Sciatic nerve (tissue), 2 donors: ENCODE measurements around the gene FAM98A. TPM values are rescaled to one million over a fixed set of nuclear protein-coding genes. Genes with fewer than 3 reads are reported as not detected.

ENCODE experiments used
- ATAC-seq: fragments of 200-7000 bp; cut with Tn5 transposase; one replicate; pipeline ENCODE4 v1.9.1; 2020; ENCODE audit warnings: mild to moderate bottlenecking, moderate library complexity
- DNase-seq: peaks from one replicate; pipeline ENCODE4 v3.0.0-alpha.2; 2020; ENCODE audit warnings: low spot score
- intact Hi-C: fragments of 100-400 bp; cut with DNase I; formaldehyde crosslinking; loops from one replicate; pipeline ENCODE4 v1.14.2; 2022
- total RNA-seq: library from RNA; stranded (reverse); fragmentation: NEBNext Ultra II Directional; extraction: Animal tissue kit (Norgen Biotek cat#: 25700); gene quantifications from one replicate; pipeline ENCODE4 v1.2.1, GENCODE V29; 2021
- donor health status: DM: no; HTN: no; CAD: no.
- donor health status: DM: no; HTN: no; CAD: no.

Gene FAM98A
- 48.1 TPM for total RNA-seq

GRCh38 chr2:33599175-33599942 is at the start of gene FAM98A:
TSS of gene FAM98A (minus strand) at chr2:33599299. CDS start at chr2:33599221, 78 bp downstream.
- peak; percentile 99 for ATAC-seq
- peak; percentile 99 for DNase-seq
- intact Hi-C loops = no loop called here

- intact Hi-C loops = no loop called here
- ATAC-seq (no peak), DNase-seq (no peak)
Observed at GRCh38 chr2:33645861-33646260, 46.8 kb upstream of the FAM98A start.

GRCh38 chr2:33644215-33644614 is 45.1 kb upstream of the FAM98A start:
- ATAC-seq (no peak), DNase-seq (no peak)
- intact Hi-C loops = no loop called here

DNA sequence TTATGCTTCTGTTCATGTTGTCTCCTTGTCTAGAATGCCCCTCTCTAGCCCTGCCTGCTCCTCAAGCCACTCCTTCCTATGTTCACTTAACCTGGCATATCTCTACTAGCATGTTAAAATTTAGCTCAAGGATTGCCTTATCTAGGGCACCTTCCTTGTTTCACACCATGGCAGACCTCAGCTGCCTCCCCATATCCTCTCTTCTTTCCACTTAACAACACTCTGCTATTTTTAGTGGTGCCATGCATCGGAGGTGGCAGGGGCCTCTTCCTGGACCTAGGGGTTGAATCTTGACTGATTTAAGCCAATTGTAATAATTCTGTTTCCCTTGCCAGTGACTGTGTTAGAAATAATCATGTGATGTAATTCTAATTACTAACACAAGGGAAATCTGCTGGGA is 36.9 kb upstream of the FAM98A start:
- DNase-seq (no peak), ATAC-seq (no peak)
- intact Hi-C loops = no loop called here

GRCh38 chr2:33634261-33634910 is 35.3 kb upstream of the FAM98A start:
- no peak for ATAC-seq
- intact Hi-C loops = no loop called here

GRCh38 chr2:33633315-33633714 is 34.2 kb upstream of the FAM98A start:
- no peak for ATAC-seq
- intact Hi-C loops = no loop called here
- no peak for DNase-seq

More at GRCh38 chr2:33634261-33634910, 35.3 kb upstream of the FAM98A start:
- DNase-seq = no peak

GRCh38 chr2:33632831-33633230 is 33.7 kb upstream of the FAM98A start:
- intact Hi-C loops = no loop called here
- DNase-seq = no peak
- no peak for ATAC-seq

DNA sequence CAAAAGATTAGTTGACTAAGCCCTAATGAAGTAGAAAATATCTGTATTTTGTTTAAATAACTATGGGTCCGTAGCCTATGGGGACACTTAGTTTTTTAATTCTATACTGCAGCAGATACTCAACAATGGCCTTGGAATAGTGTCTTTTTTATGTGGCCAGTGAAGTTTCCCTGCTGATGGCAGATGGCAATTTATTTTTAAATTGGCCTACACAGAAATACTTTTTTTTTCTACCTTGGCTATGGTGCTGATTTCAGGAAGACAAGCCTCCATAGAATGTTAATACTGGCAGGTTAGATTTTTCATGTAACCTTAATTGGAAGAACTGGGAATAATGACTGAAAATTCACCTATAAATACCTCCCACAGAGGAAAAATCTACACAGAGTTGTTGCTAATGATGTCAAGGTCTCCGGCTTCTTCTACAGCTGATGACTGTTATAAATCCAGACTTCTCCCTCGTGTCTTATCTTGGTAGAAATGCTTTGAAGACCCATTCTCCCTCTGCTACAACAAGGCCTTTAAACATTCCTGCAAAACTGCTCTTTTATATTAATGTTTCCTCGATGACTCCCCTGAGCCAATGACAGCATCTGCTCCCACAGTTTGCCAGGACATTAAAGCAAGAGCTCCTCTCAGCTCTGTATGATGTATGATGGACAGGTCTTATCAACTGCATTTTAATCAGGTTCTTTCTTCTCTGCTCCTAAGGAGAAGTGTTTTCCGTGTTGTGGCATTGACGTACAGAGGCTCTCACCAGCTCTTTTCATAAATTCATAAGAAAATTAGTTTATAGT is 29.1 kb upstream of the FAM98A start:
- no peak for DNase-seq
- intact Hi-C loops = no loop called here
- ATAC-seq = no peak

GRCh38 chr2:33619028-33619427 is 19.9 kb upstream of the FAM98A start:
- ATAC-seq (no peak), DNase-seq (no peak)
- intact Hi-C loops = no loop called here

- no peak for DNase-seq
- intact Hi-C loops = no loop called here
- ATAC-seq = no peak
Observed at GRCh38 chr2:33617989-33618388, 18.9 kb upstream of the FAM98A start.

- ATAC-seq (no peak), DNase-seq (no peak)
- intact Hi-C loops = no loop called here
Observed at GRCh38 chr2:33617401-33617800, 18.3 kb upstream of the FAM98A start.

- no peak for ATAC-seq
- intact Hi-C loops = no loop called here
- no peak for DNase-seq
Observed at GRCh38 chr2:33616873-33617272, 17.8 kb upstream of the FAM98A start.

GRCh38 chr2:33614190-33614589 is 15.1 kb upstream of the FAM98A start:
- DNase-seq (no peak), ATAC-seq (no peak)
- intact Hi-C loops = no loop called here

DNA sequence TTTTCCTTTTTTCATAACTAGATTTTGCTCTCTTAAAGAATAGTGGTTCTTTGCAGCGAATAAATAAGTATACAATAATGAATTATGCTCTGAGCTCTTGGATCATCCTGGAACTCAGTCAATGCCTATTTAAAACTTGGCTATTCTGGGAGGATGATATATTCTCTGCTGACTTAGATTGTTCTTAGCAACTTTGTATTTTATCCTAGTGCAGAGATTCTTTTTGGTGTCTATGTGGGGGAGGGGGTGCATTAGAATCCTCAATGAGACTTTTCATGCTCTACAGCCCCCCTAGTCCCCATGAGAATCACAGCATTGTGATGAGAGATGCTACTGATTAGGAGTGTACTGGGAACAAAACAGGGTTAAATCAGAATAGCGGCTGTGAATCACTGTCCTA is 8.8 kb upstream of the FAM98A start:
- intact Hi-C loops = no loop called here
- no peak for ATAC-seq
- DNase-seq = no peak

- intact Hi-C loops = no loop called here
- DNase-seq = no peak
- ATAC-seq = no peak
Observed at GRCh38 chr2:33607251-33607721, 8.2 kb upstream of the FAM98A start.

DNA sequence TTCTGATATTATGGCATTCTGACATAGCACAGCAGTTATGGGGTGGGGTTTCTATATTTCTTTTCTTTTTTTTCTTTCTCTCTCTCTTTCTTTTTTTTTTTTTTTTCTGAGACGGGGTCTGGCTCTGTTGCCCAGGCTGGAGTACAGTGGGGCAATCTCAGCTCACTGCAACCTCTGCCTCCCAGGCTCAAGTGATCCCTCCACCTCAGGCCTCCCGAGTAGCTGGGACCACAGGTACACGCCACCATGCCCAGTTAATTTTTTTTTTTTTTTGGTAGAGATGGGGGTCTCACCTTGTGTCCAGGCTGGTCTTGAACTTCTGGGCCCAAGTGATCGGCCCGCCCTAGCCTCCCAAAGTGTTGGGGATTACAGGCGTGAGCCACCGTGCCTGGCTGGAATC is 7.5 kb upstream of the FAM98A start:
- ATAC-seq (no peak), DNase-seq (no peak)
- intact Hi-C loops = no loop called here

- ATAC-seq = no peak
- intact Hi-C loops = no loop called here
- no peak for DNase-seq
Observed at GRCh38 chr2:33606100-33606499, 7.0 kb upstream of the FAM98A start.

DNA sequence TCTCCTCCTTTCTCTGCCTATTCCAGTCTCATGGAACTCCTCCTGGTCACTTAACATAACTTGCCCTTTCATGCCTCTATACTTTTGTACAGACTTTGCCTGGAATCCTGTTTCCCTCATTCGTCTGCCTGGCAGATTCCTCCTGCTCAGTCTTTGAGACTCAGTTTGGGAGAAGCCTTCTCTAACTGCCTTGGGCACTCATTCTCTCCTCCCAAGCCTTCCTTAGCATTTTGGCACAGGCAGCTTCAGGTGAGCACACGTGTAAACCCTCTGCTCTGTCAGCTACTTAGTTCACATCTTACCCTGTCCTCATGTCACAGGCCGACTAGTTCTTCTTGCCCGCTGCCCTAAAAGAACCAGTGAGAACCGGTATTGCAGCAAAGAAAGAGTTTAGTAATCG is 6.0 kb upstream of the FAM98A start:
- DNase-seq (no peak), ATAC-seq (no peak)
- intact Hi-C loops = no loop called here

DNA sequence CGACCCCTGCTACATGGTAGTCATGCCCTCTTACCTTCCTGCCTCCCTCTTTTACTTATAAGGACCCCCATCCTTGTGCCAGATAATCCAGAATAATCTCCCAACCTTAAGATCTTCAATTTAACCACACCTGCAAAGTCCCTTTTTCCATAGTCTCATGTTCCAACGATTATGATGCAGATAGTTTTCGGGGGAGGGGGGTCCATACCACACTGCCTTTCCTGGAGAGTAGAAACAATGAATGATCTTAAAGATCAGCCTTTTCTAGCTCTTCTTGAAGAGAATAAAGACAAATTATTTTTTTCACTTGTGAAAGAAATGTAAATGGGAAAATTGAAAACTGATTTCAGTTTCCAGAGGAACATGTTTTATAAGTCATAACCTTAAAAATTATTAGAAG is 4.3 kb upstream of the FAM98A start:
- ATAC-seq (no peak), DNase-seq (no peak)
- intact Hi-C loops = no loop called here
